DMS53 (cell line): Measurements from ENCODE around the gene RBM18.

Experiments
- DNase-seq: peaks from one replicate; lab custom pipeline; 2025; lab: John Stamatoyannopoulos, UW

Gene RBM18, protein sequence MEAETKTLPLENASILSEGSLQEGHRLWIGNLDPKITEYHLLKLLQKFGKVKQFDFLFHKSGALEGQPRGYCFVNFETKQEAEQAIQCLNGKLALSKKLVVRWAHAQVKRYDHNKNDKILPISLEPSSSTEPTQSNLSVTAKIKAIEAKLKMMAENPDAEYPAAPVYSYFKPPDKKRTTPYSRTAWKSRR

DNA sequence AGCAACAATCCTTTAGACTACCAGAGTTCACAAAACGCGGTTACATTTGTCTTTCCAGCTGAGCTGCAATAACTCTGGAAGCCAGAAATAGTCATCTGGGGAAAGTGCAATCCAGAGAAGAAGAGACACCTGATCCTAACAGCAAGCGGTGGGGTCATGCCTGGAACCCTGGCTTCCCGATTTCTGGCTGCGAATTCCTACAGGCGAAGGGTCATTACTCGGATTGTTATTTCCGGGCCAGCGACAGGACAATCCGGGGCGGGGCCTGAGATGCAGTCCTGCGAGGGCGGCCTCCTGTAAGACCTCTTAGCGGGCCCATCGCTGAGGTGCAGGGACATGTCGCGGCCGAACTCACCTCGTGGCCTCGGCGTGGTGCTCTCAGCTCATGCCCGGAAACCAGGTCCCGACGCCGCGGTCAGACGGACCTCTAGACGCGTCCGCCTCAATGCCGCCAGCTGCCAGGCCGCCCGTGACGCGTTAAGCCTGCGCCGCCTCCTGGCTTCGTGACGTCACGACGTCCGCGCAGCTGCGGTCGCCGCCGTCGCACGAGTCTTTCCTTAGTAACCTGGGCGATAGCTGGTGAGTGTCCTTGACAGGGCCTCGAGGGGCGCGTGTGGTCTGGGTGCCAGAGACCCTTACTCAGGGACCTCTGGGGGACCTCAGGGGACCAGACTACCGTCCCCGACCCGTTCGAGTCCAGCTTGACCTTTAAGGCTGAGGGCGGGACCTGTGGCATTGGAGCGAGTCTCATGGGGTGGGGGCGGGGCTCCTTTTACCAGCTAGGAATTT, at the start of gene RBM18, which contains the start of gene MRRF:
Gene RBM18, minus strand, starts transcription at position 481 of the 789 bp plus-strand sequence. CDS start 3,348 bp downstream, outside the sequence.
Gene MRRF, plus strand, starts transcription at position 523 of the 789 bp plus-strand sequence. CDS start 6,010 bp downstream, outside the sequence.
- peak; percentile 98 for DNase-seq

DNA sequence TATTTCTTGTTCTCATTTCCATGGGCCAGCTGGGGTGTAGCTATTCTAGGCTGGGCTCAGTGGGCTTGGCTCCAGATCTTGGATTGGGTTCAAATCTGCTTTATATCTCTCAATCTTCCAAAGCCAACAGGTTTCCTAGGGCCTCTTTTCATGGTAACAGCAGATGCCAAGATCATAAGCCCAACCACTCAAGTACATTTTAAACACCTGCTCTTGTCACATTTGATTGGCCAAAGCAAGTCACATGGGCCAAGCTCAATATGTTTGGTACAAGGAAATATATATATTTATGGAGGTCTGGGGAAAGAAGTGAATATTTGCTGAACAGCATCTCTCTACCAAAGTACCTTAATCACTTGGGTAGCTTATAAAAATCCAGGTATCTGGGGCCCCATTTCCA, 49.5 kb upstream of the RBM18 start:
- peak; percentile 46 for DNase-seq

DNA sequence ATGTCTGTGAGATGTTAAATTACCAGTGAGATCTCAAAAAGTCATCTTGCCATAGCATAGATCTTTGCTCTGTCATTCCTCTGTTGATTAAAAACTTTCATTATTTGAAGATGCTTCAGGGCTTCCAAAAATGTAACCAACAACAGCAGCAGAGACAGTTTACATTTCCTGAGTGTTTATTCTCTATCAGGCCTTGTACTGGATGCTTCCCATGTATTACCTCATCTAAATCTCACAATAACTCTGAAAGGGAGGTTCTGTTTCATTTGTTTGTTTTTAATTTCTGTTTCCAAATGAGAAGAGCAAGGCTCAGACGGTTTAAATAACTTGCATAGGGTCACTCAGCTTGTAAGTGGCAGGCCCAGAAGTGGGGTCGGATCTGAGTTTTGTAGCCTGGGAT, 45.2 kb upstream of the RBM18 start:
- no peak for DNase-seq

DNA sequence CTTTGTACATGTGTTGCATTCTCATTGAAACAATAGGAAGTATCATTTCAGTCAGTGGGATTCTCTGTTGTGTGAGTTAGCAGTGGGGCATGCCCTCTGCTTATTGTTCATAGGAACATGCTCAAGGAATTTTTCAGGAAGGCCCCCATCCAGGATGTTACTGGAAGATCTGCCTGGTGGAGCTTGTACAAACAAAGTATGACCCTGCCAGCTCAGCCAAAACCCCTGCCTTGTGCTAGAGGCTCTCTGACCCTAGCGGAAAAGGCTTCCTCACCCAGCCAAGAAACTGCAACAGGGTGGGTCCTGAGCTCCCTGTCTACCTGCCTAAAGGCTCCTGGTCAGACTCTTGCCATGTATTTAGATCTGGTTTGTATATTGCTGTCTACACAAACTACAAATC, 43.3 kb upstream of the RBM18 start:
- DNase-seq = no peak

DNA sequence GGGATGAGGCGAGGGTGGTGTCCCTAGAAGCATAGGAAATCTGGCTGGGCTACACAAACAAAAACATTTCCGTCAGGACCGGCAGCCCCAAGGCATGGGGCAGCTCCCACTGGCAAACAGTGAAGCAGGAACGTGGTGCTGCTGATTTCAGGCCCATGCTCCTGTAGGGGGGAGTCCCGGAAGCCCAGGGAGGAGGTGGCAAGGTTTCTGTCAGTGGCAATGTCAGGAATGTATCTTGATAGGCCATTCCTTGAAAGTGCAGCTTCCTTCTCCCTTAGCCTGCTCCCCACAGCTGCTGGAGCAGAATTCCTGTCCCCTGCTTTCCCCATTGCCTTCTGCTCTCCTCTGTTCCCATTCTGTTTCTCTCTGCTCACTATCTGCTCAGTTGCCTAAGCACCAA, 42.4 kb upstream of the RBM18 start:
- no peak for DNase-seq

DNA sequence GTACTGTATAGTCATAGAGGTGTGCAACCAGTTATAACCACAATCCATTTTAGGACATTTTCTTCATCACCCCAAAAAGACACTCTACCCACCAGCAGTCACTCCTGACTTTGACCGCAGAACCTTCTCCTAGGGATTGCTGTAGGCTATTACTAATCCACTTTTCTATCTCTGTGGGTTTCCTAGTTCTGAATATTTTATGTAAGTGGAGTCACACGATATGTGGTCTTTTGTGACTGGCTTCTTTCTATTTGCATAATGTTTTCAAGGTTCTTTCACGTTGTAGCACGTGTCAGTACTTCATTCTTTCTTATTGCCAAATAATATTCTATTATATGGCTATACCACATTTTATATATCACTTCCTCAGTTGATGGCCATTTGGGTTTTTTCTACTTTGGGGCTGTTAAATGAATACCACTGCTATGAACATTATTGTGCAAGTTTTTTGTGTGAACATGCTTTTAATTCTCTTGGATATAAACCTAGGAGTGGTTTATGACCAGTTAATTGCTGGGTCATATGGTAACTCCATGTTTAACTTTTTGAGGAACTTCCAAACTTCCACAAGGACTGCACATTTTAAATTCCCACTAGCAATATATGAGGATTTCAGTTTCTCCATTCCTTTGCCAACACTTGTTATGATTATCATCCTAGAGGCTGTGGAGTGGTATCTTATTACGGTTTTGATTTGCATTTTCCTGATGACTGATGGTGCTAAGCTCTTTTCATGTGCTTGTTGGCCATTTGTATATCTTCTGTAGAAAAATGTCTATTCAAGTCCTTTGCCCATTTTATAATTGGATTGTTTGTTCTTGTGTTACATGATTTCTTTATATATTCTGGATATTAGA, 37.8 kb upstream of the RBM18 start:
- DNase-seq = no peak

DNA sequence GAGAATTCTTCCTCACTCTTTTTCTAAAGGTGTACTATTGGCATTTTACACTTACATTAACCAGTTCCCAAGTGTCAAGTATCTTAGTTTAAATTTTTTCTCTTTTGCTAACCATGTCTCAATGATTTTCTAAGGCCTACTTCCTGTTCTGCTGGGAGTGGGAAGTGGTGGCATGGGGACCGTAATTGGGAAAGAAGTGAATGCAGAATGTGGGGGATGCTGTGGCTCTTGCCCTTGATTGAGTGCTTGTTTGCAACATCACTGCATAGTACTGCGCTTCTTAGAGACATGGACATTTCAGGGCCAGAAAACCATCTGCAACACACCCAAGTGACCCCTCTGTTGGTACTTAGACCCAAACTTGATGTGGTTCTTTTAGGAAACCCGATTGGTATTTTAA, 32.9 kb upstream of the RBM18 start:
- DNase-seq = no peak

DNA sequence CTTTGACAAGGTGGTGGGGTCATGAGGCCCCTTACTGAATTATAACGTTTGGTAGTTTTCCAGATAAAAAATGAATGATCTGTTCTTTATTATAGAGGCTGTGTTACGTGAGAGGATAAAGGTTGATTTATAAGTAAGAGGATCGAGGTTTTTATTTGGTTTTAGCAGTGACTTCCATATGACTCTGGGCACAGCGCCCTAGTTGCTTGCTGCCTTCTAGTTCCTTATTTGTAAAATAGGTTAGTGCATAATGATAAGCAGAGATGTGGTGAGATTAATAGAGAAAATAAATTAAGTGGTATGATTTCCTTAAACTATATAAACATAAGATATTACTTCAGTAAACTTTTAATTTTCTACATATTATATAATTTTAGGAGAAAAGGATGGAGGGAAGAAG, 29.9 kb upstream of the RBM18 start:
- no peak for DNase-seq

DNA sequence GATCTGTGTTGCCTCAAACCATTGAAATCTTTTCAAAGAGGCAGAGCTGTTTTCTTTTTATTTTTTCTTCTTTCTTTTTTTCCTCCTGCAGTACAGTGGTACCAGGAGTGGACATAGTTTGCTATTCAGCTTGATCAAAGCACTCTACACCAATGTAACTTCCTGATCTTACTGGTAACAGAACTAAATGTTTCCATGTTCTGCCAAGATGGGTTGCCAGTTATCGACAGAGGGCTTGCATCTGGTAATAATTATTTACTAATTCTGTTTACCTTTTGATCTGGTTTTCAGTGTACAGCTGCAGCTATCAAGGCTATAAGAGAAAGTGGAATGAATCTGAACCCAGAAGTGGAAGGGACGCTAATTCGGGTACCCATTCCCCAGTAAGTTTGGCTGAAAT, 26.8 kb upstream of the RBM18 start:
- no peak for DNase-seq

DNA sequence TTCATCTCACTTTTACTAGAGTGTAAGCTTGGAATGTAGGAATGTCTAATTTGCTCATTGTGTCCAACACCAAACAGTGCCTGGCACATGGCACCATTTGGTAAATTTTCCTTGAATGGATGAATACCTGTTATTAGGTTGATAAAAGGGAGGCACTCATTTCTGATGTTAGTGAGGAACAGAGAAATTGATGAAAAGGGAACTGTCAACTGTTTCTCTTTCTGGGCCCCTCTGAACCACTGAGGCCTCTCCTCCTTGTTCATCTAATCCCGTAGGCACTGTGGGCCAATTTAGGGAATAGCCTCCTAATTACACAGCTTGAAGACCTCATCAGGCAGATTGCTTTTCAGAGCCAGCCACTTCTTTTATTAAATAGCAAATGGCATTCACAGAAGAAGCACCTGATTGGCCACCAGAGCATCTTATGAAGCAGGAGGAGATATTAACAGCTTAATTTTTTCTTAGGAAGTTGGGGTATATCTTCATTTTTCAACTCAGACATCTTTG, 22.6 kb upstream of the RBM18 start:
- no peak for DNase-seq

DNA sequence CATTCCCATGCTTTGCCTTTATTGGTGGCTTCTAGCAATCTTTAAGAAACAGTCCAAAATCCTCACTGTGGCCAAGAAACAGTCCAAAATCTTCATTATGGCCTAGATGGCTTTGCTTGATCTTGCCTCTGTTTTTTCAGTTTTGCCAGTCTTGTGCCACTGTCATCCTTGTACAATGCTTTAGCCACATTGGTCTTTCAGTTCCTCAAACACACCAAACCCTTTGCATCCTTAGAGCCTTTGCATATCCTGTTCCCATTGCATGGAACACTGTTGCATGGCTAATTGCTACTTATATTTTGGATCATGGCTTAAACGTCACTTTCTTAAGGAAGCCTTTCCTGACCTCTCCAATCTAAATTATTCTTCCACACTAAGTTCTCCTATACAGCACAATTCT, 22.1 kb upstream of the RBM18 start:
- no peak for DNase-seq

DNA sequence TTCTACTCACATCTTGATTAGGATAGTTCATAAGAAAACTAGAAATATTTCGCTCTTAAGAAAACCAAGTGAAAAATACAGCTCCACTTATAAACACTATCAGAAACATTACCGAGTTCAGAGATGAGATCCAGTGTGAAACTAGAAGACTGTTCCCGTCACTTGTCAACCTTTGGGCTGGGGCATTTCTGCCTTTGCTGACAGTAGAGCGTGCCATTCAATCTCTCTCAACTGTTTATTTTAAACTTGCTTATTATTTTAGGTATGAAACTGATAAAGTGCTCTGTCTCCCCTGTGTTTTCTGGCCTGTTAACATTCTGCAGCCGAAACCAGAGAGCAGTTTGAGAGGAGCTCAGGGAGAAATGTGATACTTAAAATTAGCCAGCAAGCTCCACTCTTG, 16.7 kb upstream of the RBM18 start:
- no peak for DNase-seq

DNA sequence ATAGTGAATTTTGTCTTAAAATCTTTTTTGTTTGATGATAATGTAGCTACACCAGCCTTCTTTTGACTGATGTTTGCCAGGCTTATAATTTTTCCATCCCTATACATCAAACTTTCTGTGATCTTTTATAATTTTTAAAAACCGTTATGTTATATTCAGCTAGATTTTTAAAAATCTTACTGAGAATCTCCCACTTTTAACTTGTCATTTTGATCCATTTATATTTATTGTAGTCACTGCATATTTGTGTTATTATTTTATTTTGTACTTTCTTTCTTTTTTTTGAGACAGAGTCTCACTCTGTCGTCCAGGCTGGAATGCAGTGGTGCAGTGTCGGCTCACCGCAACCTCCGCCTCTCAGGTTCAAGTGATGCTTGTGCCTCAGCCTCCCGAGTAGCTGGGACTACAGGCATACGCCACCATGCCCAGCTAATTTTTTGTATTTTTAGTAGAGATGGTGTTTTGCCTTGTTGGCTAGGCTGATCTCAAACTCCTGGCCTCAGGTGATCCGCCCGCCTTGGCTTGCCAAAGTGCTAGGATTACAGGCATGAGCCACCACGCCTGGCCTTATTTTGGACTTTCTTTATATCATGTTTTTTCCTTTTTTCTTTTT, 12.8 kb upstream of the RBM18 start:
- no peak for DNase-seq

DNA sequence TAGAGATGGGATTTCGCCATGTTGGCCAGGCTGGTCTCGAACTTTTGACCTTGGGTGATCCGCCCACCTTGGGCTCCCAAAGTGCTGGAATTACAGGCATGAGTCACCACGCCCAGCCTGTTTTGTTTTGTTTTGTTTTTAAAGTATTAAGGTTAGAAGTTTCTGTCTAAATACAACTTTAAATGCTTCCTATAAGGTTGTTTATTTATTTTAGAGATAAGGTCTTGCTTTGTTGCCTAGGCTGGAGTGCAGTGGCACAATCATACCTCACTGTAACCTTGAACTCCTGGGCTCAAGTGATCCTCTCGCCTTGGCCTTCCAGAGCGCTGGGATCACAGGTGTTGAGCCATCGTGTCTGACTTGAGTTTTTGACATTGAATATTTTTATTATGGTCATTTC, 11.5 kb upstream of the RBM18 start:
- no peak for DNase-seq

DNA sequence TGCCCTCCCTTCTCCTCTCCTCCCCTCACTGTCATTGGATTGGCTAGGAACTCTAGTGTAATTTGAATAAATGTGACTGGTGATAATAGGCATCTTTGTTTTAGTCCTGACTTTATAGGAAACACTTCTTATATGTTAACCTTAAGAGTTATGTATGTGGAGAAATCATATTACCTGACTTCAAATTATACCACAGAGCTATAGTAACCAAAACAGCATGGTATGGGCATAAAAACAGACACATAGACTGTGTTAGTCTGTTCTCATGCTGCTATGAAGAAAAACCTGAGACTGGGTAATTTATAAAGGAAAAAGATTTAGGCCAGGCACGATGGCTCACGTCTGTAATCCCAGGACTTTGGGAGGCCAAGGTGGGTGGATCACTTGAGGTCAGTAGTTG, 9.4 kb upstream of the RBM18 start:
- no peak for DNase-seq

DNA sequence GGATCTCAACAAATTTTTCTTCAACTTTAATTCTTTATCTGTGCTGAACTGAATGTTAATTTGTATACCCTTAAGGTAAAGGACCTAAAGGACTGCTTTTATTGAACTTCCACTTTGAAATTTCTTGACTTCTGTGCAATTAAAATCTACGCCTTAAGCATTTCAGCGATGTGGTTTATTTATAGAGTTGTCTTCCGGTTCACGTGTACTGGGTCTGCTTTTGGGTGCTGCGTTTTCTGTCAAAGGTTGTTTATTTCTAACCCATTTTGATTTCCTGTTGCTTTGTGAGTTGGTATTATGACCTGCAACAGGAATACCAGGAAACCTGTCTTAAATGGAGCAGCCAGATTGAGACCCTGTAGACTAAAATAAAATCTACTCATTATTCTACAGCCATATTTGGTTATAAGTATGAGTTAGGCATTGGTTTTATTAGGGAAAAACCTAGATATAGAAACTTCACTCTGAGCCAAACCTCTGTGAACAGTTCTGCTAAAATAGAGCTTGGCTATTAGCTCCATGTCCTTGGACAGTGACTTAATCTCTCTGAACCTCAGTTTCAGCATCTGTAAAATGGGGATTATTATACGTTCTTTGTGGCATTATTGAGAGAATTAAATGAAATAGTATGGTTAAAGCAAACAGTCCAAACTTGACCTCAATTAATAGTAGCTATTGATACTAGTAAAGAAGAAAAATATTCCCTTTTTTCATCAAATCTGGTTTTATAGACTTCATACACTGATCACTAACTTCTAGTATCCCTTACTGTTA, 3.6 kb upstream of the RBM18 start:
- DNase-seq = no peak

DNA sequence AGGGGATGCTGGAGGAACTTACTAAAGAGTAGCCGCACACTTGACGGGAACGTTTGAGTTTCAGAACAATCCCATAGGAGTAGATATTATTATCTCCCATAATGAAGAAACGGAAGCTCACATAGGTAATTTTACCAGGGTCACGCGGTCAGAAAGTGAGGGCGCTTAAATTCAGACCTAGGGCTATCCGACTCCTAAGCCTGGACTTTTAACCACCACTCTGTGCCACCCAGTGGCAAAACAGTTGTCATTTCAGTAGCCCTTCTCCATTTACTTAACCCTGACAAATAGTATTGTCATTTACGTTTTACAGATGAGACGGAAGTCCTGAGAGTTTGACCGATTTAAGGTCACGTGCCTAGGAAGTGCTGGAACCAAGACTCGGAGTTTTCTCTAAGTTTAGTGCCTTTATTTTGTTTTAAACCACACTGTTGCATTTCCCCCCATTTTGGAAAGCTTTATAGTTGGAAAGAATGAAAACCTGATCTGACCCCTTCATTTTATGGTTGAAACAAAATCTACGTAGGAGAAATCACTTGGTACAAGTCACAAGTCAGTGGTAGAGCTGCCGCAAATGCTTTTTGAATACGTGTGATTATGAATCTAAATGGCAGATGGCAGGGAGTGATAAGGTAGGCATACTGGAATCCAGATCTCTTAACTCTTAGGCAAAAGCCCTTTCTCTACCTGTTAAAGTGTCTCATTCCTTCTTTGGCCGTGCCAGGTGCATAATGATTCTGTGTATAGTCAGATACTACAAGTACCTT, 692 bp upstream of the RBM18 start:
- peak; percentile 79 for DNase-seq

DNA sequence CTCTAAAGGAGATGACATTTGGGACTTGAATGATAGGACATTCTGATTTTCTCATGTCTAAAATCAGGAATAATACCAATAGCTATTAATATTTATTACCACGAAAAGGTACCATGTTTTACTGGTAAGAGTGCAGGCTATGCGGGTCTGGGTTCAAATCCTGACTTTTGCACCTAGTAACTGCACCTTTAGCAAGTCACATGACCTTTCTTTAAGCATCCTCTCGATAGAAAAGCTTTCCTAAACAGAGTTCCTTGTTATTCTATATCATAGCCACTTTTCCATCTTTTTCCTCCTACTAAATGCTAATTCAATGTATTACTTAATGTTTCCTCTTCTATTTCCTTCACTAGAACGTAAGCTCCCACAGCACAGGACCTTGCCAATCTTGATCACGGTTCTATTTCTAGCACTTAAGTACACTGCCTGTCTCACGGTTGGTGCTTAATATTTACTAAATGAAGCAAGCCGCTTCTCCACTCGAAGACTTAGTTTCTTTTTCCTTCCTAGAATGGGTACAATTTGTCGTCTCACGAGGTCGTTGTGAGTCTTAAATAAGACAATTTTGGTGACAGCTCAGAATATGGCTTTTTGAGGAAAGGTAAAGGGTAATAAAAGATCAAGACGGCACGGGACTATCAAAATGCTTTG, 816 bp downstream of the RBM18 start:
- DNase-seq = peak; percentile 50

DNA sequence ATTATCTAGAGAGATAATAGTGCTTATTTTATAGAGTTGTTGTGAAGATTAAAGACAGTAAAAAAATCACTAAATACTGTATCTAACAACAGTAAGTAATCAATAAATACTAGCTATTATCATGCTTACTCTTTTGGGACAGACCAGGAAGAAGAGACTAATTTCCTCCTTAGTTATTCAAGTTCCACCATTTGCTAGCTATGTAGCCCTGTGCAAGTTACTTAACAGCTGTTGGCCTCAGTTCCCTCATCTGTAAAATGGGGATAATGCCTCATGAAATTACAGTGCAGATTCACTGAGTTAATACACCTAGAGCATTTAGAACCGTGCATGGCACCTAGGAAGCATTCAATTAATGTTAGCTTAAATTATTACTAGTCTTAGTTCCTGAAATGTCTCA, 2.6 kb downstream of the RBM18 start:
- DNase-seq = no peak

DNA sequence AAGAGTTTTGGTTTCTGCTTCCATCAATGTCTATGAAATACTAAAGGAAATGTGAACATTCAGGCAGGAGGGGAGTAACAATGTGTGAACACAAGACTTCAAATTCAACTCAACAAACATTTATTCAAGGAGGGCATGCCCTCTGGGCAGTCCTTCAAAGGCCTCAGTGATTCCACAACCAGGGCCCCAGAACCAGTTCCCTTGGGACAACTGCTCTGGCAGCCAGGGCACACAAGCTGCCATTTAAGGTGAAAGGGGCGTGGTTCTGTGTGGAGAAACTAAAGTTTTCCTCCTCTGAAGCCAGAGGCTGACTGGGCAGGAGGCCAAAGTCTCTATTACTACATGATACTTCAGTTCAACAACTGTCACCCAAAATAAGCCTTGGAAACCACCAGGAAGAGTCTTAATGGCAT, 3.2 kb downstream of the RBM18 start:
- DNase-seq = peak; percentile 30
